NCI-H1694 (cell line): ENCODE results near the gene SOX8.
"Not testable (repeated sequence)": the region's sequence is repeated elsewhere in the genome, so short reads cannot be mapped to it uniquely, and the experiment has no call there.

Source experiments
- DNase-seq: peaks from one replicate; lab custom pipeline; 2025; lab: John Stamatoyannopoulos, UW

Gene SOX8

DNA sequence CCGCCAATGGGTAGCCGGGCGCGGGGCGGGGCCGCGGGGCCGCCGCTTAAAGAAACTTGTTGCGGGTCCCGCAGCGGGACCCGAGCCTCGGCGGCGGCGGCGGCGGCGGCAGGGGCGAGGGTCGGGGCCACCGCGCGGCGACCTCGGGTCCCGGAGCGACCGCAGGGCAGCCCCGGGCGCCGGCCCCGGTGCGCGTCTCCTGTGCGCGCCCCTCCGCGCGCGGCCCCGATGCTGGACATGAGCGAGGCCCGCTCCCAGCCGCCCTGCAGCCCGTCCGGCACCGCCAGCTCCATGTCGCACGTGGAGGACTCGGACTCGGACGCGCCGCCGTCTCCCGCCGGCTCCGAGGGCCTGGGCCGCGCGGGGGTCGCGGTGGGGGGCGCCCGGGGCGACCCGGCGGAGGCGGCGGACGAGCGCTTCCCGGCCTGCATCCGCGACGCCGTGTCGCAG, at the start of gene SOX8:
TSS of gene SOX8 (plus strand) at position 76 of the 450 bp plus-strand sequence. CDS start at position 229, 153 bp downstream.
- DNase-seq, result no peak

DNA sequence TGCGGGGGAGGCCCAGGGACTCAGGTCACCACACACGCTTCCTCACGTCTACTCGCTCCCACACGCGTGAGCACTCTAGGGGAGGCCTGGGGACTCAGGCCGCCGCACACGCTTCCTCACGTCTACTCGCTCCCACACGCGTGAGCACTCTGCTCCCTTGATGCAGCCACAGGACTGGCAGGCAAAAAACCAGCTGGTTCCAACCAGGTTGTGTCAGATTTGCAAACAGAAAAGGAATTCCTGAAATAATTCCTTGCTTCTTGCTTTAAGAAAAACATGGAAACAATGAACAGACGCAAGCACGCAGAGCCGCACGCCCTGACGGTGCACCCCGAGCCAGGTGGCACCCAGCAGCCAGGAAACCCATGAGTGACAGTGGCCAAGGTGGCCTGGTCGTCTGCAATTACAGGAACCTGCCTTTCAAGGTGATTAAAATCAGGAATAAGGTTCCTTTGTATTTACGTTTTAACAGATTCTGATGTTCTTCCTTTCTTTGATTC, 48.7 kb upstream of the SOX8 start:
- DNase-seq, result no peak

DNA sequence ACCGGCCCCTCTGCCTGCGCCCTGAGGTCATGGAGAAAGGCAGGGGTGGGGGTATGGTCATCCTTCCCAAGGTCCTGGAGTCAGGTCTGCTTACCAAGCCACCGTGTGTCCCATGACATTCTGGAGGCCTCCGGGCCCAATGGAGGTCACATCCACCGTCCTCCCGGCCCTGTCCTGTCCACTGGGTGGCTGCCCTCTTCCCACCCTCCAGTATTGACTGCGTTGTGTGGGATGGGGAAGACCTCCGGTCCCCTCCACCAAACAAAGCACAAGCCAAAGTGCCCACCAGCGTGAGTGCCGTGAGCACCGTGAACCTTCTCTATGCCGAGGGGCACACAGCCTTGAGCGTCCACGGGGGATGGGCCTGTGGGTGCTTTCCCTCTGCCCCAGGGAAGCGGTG, 48.0 kb upstream of the SOX8 start:
- no peak for DNase-seq

DNA sequence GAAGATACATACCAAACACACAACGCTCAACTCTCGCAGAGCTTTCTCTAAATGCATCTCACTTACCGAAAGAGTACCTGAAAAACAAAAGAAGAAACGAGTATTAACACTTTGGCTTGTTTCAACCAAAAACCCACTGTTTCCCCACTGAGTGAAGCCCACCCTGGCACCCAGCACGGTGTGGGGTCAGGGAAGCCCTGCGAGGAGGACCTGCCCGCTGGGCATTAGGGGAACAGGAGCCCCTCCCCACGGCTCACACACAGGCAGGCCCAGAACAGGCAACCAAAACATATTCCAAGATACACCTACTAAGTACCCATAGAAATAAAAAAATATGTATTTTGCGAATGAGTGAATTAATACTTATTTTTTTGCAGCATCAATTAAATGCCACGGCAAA, 47.4 kb upstream of the SOX8 start:
- DNase-seq, result no peak

DNA sequence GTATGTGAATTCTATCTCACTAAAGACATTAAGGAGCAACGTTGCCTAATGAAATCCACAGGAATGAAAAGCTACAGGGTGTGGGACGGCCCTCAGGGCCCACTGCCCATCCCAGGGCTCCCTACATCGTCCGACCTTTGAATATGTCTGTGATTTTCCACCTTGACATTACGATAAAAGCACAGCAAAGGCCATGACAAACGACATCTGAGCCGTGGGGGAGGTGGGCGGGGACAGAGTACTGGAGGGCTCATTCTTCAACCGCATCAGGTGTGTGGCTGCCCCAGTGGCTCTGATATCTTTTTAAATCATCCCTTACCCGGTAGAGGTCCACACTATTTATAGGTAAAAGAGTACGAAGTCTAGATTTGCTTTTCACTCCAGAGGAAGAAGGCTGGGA, 45.9 kb upstream of the SOX8 start:
- DNase-seq, result no peak

DNA sequence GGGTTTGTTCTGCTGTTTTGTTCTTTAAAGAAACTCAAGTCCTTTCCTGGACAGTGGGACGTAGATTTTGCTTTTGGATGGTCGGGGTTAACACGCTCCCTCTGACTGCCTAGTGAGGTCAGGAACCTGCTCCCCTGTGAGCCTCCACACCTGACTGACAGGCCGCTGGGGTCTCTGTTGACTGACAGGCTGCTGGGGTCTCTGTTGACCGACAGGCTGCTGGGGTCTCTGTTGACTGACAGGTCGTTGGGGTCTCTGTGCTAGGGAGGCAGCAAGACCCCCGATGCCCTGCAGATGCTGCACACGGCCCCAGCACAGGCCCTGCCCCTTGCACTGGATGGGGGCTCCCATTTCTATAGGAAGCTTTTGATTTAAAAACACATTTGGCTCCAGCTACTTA, 44.3 kb upstream of the SOX8 start:
- DNase-seq, result no peak

DNA sequence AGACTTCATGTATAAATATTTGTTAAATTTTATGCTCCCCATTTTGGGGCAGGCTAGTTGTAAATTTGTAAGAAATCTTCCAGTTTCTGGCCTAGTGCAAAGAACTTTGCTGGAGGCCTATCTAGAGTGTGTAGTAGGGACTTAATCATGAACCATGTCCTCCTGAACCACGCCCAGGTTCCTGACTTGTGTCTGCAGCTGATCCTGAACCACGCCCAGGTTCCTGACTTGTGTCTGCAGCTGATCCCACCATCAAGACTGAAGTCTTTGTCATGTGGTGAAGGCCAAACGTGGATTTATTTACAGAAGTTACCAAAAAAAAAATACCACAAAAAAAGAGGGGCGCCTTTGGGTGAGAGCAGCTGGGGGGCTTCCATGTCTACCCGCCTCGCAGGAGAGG, 43.8 kb upstream of the SOX8 start:
- DNase-seq, result no peak

DNA sequence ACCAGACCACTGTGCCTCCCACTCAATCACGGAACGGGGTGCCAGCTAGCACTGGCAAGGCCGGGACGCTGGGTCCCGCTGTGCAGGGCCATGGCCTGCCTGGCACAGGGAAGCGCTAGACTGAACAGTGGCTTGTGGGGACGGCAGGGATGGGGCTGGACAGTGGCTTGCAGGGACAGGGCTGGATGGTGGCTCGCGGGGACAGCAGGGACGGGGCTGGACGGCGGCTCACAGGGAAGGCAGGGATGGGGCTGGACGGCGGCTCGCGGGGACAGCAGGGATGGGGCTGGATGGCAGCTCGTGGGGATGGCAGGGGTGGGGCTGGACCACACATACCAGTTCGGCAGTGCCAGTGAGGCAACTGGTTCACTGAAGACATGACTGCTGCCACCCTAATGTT, 43.4 kb upstream of the SOX8 start:
- DNase-seq, result no peak

DNA sequence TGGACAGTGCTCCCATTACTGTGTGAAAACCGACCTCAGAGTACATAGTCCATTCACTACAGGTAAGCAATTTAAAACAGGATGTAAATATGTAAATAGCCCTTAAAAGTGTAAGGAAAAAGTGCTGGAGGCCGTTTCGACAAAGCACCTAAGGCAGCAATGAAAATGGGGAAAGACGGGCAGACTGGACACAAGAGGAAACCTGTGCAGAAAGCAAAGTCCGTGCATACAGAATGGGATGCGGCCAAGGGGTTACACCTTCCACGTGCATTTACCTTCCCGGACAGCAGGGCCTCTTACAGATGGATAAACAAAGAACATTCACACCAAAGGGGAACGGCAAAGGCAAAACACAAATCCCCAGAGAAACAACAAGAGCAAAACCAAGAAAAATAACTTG, 42.8 kb upstream of the SOX8 start:
- DNase-seq, result no peak

DNA sequence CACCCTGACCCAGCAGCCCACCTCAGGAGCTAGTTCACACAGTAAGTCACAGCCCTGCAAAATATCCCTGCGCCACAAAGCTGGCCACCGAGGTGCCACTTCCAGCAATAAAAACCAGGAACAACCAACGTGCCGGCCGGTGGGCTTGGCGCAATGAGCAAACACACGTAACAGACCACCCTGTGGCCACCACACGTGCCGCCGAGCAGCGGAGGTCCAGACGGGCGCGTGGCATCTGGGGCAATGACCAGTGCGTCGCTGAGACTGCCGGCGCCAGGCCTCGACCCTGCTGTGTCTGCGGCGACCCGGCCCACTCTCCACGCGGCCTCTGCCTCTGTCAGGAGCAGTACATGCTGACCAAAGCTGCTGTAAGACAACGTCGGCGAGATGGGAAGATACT, 42.3 kb upstream of the SOX8 start:
- no peak for DNase-seq

DNA sequence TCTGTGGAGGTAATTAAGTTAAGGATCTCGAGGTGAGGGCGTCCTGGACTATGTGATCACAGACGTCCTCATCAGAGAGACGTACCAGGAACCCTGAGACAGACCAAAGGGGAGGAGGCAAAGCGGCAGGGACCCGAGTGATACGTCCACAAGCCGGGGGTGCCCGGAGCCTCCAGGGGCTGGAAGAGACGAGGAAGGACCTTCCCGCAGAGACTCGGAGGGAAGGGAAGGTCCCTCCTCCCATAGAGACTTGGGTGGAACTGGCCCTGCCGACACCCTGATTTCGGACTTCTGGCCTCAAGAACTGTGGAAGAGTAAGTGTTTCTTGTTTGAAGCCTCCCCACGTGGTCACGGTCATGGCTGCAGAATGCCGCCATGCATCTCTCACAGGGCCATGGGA, 41.6 kb upstream of the SOX8 start:
- DNase-seq, result no peak

DNA sequence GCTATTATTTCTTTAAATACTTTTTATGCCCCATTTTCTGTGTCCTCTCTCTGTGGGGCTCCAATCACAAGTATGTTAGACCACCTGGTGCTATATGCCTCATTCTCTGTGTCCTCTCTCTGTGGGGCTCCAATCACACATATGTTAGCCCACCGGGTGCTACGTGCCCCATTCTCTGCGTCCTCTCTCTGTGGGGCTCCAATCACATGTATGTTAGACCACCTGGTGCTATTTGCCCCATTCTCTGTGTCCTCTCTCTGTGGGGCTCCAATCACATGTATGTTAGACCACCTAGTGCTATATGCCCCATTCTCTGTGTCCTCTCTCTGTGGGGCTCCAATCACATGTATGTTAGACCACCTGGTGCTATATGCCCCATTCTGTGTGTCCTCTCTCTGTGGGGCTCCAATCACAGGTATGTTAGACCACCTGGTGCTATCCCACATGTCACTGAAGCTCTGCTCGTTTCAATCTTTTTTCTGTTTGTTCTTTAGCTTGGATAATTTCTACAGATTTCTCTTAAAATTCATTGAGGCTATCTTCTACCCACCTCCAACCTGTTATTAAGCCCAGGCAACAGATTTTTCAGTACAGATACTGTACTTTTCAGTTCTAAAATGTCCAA, 39.0 kb upstream of the SOX8 start:
- DNase-seq, result no peak

DNA sequence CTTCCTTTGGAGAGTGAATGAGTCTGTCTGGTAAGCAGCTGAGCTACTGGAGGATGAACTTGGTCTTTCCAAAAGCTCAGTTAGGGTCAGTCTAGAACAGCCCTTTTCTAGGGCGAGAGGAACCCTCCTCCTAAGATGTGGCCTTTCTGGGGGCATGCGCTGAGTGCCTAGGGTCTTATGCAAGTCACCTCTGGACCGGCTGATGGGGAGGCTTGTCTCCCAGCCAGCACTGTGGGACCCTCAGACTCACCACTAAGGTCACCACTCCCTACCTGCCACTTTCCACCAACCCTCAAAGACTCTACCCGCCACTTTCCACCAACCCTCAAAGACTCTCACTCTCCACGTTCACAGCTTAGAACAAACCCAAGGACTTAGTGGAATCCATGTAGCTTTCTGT, 37.6 kb upstream of the SOX8 start:
- no peak for DNase-seq

DNA sequence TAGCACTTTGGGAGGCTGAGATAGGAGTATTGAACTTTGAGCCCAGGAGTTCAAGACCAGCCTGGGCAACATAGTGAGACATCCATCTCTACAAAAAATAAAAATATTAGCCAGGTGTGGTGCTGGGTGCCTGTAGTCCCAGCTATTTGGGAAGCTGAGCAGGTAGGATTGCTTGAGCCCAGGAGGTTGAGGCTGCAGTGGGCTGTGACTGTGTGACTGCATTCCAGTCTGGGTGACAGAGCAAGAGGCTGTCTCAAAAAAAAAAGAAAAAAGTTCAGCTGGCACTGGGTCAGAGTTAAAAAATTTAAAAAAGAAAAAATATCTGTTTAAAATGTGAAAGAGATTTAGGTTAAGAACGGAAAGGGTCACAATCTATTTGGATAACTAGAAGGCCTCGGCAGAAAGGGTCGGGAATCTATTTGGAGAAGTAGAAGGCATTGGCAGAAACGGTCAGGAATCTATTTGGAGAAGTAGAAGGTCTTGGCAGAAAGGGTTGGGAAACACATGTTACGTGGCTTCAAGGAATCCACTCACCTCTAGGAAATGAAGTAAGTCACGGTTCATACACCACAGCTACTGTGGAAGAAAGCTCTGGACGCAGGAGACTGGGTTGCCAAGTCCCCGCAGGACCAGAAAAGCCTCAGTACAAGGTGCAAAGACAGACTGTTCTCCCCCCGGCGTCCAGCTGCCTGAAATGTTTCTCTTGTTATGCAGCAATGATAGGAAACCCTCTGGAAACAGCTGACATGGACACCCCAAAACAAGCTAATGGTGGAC, 36.1 kb upstream of the SOX8 start:
- DNase-seq, result no peak

DNA sequence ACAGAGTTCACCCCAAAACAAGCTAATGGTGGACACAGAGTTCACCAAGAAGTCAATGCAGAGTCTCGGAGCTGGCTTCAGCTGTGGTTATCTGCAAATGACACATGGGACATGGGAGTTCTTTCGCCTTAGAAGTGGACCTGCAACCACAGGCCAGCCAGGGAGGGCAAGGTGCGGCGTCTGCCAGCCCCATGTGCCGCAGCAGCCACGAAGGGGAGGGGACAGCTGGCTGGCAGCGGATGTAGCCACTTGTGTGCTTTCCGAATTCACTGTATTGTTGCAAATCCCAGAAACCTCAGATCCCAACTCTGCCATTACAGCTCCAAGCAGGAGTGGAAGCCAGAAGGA, 35.5 kb upstream of the SOX8 start:
- DNase-seq, result no peak

DNA sequence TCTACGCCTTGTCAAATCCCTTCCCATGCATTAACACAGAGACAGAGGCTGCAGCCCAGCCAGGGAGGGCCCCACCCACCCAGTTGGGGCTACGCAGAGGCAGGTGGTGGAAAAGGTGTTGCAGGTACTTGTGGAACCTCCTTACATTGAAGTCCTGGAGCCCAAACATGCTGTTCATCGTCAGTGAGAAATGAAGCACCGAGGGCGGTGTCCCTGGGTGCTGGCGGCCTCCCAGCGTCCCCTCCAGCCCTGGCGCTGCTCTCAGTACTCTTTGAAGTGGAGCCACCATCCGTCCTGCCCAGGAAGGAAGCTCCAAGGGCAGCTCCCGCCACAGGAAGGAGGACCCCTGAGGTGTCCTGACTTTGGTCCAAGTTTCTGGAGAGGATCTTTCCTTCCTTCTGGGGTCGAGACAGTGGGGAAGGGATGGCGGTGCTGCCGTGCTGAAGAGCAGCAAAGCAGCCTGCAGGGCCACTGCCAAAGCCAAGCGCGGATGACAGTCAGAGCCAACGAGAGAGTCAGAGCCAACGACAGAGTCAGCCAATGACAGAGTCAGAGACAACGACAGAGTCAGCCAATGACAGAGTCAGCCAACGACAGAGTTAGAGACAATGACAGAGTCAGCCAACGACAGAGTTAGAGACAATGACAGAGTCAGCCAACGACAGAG, 34.2 kb upstream of the SOX8 start:
- DNase-seq, result no peak

DNA sequence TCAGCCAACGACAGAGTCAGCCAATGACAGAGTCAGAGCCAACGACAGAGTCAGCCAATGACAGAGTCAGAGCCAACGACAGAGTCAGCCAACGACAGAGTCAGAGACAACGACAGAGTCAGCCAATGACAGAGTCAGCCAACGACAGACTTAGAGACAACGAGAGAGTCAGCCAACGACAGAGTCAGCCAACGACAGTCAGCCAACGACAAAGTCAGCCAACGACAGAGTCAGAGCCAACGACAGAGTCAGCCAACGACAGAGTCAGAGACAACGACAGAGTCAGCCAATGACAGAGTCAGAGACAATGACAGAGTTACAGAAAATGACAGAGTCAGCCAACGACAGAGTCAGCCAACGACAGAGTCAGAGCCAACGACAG, 33.7 kb upstream of the SOX8 start:
- DNase-seq, result not testable (repeated sequence)

DNA sequence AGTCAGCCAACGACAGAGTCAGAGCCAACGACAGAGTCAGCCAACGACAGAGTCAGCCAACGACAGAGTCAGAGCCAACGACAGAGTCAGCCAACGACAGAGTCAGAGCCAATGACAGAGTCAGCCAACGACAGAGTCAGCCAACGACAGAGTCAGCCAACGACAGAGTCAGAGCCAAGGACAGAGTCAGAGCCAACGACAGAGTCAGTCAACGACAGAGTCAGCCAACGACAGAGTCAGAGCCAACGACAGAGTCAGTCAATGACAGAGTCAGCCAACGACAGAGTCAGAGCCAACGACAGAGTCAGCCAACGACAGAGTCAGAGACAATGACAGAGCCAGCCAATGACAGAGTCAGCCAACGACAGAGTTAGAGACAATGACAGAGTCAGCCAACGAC, 32.8 kb upstream of the SOX8 start:
- DNase-seq, result not testable (repeated sequence)

DNA sequence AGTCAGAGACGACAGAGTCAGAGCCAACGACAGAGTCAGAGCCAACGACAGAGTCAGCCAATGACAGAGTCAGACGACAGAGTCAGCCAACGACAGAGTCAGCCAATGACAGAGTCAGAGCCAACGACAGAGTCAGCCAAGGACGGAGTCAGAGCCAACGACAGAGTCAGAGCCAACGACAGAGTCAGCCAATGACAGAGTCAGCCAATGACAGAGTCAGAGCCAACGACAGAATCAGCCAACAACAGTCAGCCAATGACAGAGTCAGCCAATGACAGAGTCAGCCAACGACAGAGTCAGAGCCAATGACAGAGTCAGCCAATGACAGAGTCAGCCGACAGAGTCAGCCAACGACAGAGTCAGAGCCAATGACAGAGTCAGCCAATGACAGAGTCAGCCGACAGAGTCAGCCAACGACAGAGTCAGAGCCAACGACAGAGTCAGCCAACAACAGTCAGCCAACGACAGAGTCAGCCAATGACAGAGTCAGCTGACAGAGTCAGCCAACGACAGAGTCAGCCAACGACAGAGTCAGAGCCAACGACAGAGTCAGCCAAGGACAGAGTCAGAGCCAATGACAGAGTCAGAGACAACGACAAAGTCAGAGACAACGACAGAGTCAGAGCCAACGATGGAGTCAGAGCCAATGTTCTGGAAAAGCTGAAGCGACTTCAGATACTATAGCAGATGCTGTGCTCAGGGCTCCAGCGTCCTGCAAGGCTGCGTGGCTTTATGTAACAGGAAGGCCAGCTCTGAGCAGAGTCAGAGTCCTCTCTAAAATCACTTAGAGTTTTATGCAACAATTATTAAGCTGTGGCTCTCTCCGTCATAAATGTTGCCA, 30.6 kb upstream of the SOX8 start:
- DNase-seq, result not testable (repeated sequence)

DNA sequence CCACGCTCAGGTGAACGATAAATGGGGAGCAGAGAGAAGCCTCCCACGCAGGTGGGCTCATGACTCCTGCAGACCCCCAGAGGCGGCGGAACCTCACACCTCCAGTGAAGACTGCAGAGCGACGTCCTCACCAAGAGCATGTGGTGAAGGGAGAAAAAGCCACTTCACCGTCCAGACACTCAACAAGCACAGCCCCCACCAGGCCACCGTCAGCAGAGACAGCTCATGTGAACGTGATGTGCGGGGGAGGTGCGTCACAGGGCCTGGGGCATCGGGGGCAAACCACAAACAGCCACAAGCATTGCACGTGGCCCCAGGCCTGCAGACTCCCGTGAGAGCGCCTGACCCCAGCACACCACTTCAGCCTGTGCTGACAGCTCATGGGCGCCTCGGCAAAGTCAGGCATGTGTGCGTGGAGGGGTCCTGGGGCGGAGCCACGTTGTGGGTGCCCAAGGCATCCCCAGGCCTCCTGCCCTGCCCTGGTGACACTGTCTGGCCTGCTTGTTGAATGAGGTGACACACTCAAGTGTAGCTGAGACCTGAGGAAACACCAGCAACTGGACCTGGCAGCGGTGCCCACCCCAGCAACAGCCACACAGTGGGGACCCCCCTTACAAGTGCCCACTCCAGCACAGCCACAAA, 29.8 kb upstream of the SOX8 start:
- no peak for DNase-seq

DNA sequence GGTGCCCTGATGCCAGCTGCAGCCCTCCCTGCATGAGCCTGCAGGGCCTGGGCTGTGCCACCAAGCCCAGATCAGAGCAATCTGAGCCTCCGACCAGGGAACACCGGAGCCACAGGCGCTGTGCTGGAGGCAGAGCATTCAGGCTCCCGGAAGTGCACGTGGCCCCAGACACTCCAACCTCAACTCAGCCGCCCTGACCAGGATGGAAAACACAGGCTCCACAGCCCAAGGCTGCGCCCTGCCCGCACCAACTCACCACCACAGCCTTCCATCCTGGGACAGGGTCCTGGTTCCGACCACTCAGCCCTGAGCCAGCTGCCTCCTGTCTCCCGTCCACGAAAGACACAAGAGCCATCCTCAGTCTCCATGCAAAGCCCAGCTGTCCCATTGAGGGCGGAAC, 29.2 kb upstream of the SOX8 start:
- no peak for DNase-seq

DNA sequence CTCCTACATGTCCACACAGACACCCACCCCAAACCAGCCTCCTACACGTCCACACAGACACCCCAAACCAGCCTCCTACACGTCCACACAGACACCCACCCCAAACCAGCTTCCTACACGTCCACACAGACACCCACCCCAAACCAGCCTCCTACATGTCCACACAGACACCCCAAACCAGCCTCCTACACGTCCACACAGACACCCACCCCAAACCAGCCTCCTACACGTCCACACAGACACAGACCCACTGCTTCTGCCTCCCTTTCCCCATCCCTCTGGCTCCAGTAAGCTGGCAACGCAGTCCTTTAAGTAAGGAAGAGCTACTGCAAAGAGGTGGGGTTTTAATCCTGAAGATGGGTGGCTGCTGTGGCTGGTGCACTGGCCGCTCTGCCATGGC, 27.8 kb upstream of the SOX8 start:
- DNase-seq, result not testable (repeated sequence)
